Gastrocnemius medialis (tissue), 4 donors: ENCODE data around the gene PPIB.

Source experiments
- POLR2A ChIP-seq, 2 donors: fragments of 450-650 bp; IDR thresholded peaks; one replicate each; pipeline ENCODE4 v1.6.1; 2017; ENCODE audit warnings: antibody characterized with exemption in 2 of 2, mild to moderate bottlenecking in 2 of 2, moderate library complexity in 2 of 2
- TF ChIP-seq, protein P1 (sequence below), 5 experiments: fragments of 450-650 bp in 3 of 5; fragments of 200-600 bp in 2 of 5; sonication (generic) in 2 of 5; IDR thresholded peaks in 4 of 5; conservative IDR thresholded peaks in 1 of 5; 1 replicate in 4 of 5; 2 replicates in 1 of 5; pipeline ENCODE4 v1.5.1; 2016 to 2019; ENCODE audit warnings: antibody characterized with exemption in 5 of 5, mild to moderate bottlenecking in 3 of 5, moderate library complexity in 3 of 5

DNA sequence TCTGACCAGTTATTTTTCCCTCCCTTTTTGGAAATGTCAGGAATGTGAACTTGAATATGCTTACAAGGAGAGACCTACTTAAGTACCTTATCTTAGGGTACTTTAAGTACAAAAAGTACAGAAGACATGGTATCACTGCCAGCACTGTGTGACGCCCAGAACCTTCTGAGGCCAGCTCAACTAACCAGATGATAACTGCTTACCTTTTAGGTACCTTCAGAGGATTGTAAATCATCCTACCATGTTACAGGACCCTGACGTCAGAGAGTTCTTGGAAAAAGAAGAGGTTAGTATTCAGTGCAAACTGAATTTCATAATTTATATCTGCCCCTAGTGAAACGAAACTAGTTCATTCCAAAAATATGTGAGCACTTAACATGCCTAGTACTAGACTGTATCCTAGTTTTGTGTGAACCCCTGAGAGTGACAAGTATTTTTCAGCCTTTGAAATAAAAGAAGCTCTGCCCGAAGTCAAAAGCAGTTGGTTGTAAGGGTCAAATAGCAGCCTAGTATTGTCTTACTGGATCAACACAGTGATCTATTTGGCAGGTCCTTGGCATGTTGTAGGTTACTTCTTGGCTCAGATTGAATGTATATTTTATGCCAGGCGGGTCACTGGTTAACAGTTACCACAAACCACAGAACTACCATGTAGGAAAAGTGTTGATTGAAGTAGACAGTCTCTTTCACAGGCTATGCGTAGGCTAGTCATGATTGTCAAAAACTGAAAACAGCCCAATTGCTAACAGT lies 35.1 kb downstream of the PPIB start:
- TF ChIP-seq, protein P1, sequence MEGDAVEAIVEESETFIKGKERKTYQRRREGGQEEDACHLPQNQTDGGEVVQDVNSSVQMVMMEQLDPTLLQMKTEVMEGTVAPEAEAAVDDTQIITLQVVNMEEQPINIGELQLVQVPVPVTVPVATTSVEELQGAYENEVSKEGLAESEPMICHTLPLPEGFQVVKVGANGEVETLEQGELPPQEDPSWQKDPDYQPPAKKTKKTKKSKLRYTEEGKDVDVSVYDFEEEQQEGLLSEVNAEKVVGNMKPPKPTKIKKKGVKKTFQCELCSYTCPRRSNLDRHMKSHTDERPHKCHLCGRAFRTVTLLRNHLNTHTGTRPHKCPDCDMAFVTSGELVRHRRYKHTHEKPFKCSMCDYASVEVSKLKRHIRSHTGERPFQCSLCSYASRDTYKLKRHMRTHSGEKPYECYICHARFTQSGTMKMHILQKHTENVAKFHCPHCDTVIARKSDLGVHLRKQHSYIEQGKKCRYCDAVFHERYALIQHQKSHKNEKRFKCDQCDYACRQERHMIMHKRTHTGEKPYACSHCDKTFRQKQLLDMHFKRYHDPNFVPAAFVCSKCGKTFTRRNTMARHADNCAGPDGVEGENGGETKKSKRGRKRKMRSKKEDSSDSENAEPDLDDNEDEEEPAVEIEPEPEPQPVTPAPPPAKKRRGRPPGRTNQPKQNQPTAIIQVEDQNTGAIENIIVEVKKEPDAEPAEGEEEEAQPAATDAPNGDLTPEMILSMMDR (IDR thresholded peaks at IDR 0.05 in 4 of 5, conservative IDR thresholded peaks at IDR 0.05 in 1 of 5), result no peak
- no peak for TF ChIP-seq POLR2A (IDR thresholded peaks at IDR 0.05)
